Muscle of leg (tissue), 11 donors: ENCODE measurements around the gene RBMS1. TPM values are rescaled to one million over a fixed set of nuclear protein-coding genes. Genes with fewer than 3 reads are reported as not detected.

Source experiments
- DNase-seq: peaks from one replicate; pipeline ENCODE4 v3.0.0; 2013
- H3K27ac ChIP-seq: one replicate; pipeline ENCODE4 v1.5.1; 2013; ENCODE audit warnings: mild to moderate bottlenecking, low read length, control low read depth
- H3K27me3 ChIP-seq: one replicate; pipeline ENCODE4 v1.6.1; 2013; ENCODE audit warnings: low read length; ENCODE audit not compliant: control insufficient read depth, insufficient read depth
- H3K36me3 ChIP-seq: one replicate; pipeline ENCODE4 v1.6.1; 2013; ENCODE audit warnings: low read length; ENCODE audit not compliant: control insufficient read depth, insufficient read depth
- H3K4me1 ChIP-seq: one replicate; pipeline ENCODE4 v1.6.1; 2013; ENCODE audit warnings: low read length; ENCODE audit not compliant: control insufficient read depth, insufficient read depth
- H3K4me3 ChIP-seq: one replicate; pipeline ENCODE4 v1.5.1; 2013; ENCODE audit warnings: low read length, control low read depth
- H3K9me3 ChIP-seq: replicated peaks from 2 replicates; pipeline ENCODE4 v1.6.1; 2013; ENCODE audit warnings: low read depth, low read length; ENCODE audit not compliant: control insufficient read depth
- WGBS: methylation state at CpG from one replicate; pipeline ENCODE4 v1.1.5; 2013; ENCODE audit warnings: missing lambda C conversion rate; ENCODE audit not compliant: insufficient coverage; 5-methylcytosine and 5-hydroxymethylcytosine counted together
- polyA plus RNA-seq, 8 donors: library from polyadenylated mRNA; unstranded; fragments of 120-200 nt; gene quantifications; one replicate each; pipeline versions ENCODE4 v1.2.1 to v1.2.3, GENCODE V29; 2013; ENCODE audit warnings: inconsistent platforms in 1 of 8, low replicate concordance in 1 of 8; ENCODE audit not compliant: insufficient read length in 8 of 8, insufficient read depth in 1 of 8
- total RNA-seq: library from RNA; stranded (reverse); fragments of 120-200 nt; gene quantifications from one replicate; pipeline ENCODE4 v1.2.4, GENCODE V29; 2013

Gene RBMS1
- total and polyA plus RNA-seq, 9 donors, result 41.4 to 71.7 (median 56.6) TPM

GRCh38 chr2:160474319-160474645, 19.3 kb downstream of the RBMS1 start:
- Histone ChIP-seq H3K27ac (no peak overlapping the region), H3K9me3 (no peaks in the 10 kb centered on the region), H3K36me3 (no peaks in the 10 kb centered on the region), H3K4me1 (peaks cover 3% of the 10 kb centered on the region), H3K4me3 (no peak overlapping the region), H3K27me3 (no peaks in the 10 kb centered on the region)
- DNase-seq, result no peak
- no CpG with 5 or more reads among the region's 6 CpGs for WGBS

GRCh38 chr2:160473468-160474318, 19.9 kb downstream of the RBMS1 start:
- no peaks in the 10 kb centered on the region for H3K36me3 ChIP-seq
- H3K27me3 ChIP-seq, result no peaks in the 10 kb centered on the region
- no CpG with 5 or more reads among the region's 2 CpGs for WGBS
- H3K9me3 ChIP-seq, result no peaks in the 10 kb centered on the region
- no peak overlapping the region for H3K4me3 ChIP-seq
- no peak for DNase-seq
- peaks cover 3% of the 10 kb centered on the region for H3K4me1 ChIP-seq
- H3K27ac ChIP-seq, result no peak overlapping the region

- no peak overlapping the region for H3K4me3 ChIP-seq
- H3K36me3 ChIP-seq, result no peaks in the 10 kb centered on the region
- peaks cover 3% of the 10 kb centered on the region for H3K4me1 ChIP-seq
- no peak overlapping the region for H3K27ac ChIP-seq
- H3K27me3 ChIP-seq, result no peaks in the 10 kb centered on the region
- peak; percentile 38 for DNase-seq
- WGBS, result no CpG with 5 or more reads among the region's 4 CpGs
- no peaks in the 10 kb centered on the region for H3K9me3 ChIP-seq
These were observed 20.8 kb downstream of the RBMS1 start for GRCh38 chr2:160472839-160473251.

- Histone ChIP-seq H3K9me3 (no peaks in the 10 kb centered on the region), H3K4me1 (peaks cover 3% of the 10 kb centered on the region), H3K4me3 (no peak overlapping the region), H3K27ac (peak overlapping the region; percentile 49), H3K27me3 (no peaks in the 10 kb centered on the region), H3K36me3 (no peaks in the 10 kb centered on the region)
- WGBS, result no CpG with 5 or more reads among the region's 3 CpGs
- peak; percentile 76 for DNase-seq
These were observed 21.7 kb downstream of the RBMS1 start for GRCh38 chr2:160471950-160472349.

- H3K27ac ChIP-seq, result no peak overlapping the region
- peak; percentile 28 for DNase-seq
- no peaks in the 10 kb centered on the region for H3K9me3 ChIP-seq
- H3K36me3 ChIP-seq, result no peaks in the 10 kb centered on the region
- H3K27me3 ChIP-seq, result no peaks in the 10 kb centered on the region
- no peak overlapping the region for H3K4me3 ChIP-seq
- H3K4me1 ChIP-seq, result no peaks in the 10 kb centered on the region
- WGBS, result 70% methylated on average over 2 of the region's 5 CpGs
These were observed 23.9 kb downstream of the RBMS1 start for GRCh38 chr2:160469621-160470204.

GRCh38 chr2:160469164-160469563, 24.4 kb downstream of the RBMS1 start:
- 84% methylated on average over 4 of the region's 6 CpGs for WGBS
- no peaks in the 10 kb centered on the region for H3K9me3 ChIP-seq
- H3K36me3 ChIP-seq, result no peaks in the 10 kb centered on the region
- H3K4me1 ChIP-seq, result no peaks in the 10 kb centered on the region
- no peak overlapping the region for H3K4me3 ChIP-seq
- H3K27ac ChIP-seq, result no peak overlapping the region
- H3K27me3 ChIP-seq, result no peaks in the 10 kb centered on the region
- DNase-seq, result no peak

GRCh38 chr2:160467086-160467485, 26.5 kb downstream of the RBMS1 start:
- Histone ChIP-seq H3K36me3 (no peaks in the 10 kb centered on the region), H3K4me1 (no peaks in the 10 kb centered on the region), H3K27me3 (no peaks in the 10 kb centered on the region), H3K4me3 (no peak overlapping the region), H3K27ac (no peak overlapping the region), H3K9me3 (no peaks in the 10 kb centered on the region)
- DNase-seq, result no peak
- WGBS, result 100% methylated on average over 5 of the region's 6 CpGs

- Histone ChIP-seq H3K27me3 (no peaks in the 10 kb centered on the region), H3K9me3 (no peaks in the 10 kb centered on the region), H3K27ac (no peak overlapping the region), H3K36me3 (no peaks in the 10 kb centered on the region), H3K4me1 (no peaks in the 10 kb centered on the region), H3K4me3 (no peak overlapping the region)
- DNase-seq, result no peak
- 92% methylated on average over 2 of the region's 3 CpGs for WGBS
These were observed 28.2 kb downstream of the RBMS1 start for GRCh38 chr2:160465406-160465805.

GRCh38 chr2:160465002-160465401, 28.6 kb downstream of the RBMS1 start:
- no peak for DNase-seq
- no peaks in the 10 kb centered on the region for H3K4me1 ChIP-seq
- no peak overlapping the region for H3K27ac ChIP-seq
- no peak overlapping the region for H3K4me3 ChIP-seq
- H3K27me3 ChIP-seq, result no peaks in the 10 kb centered on the region
- no CpG with 5 or more reads among the region's 2 CpGs for WGBS
- no peaks in the 10 kb centered on the region for H3K9me3 ChIP-seq
- H3K36me3 ChIP-seq, result no peaks in the 10 kb centered on the region

GRCh38 chr2:160464017-160464416, 29.6 kb downstream of the RBMS1 start:
- 83% methylated on average over 1 of the region's 2 CpGs for WGBS
- Histone ChIP-seq H3K4me3 (no peak overlapping the region), H3K4me1 (no peaks in the 10 kb centered on the region), H3K27me3 (no peaks in the 10 kb centered on the region), H3K36me3 (no peaks in the 10 kb centered on the region), H3K27ac (no peak overlapping the region), H3K9me3 (no peaks in the 10 kb centered on the region)
- DNase-seq, result no peak
